HepG2 (cell line): Measurements from ENCODE around the gene SYT13.

ENCODE experiments used
- KDM1A ChIP-seq: IDR thresholded peaks from 2 replicates; pipeline ENCODE4 v1.6.1; 2016; ENCODE audit warnings: missing compliant biosample characterization
- POLR2A ChIP-seq, 2 experiments: IDR thresholded peaks; 2 replicates each; pipeline ENCODE4 v1.6.1; 2011; ENCODE audit warnings: low read depth in 2 of 2, low read length in 2 of 2, mild to moderate bottlenecking in 1 of 2, moderate library complexity in 1 of 2; ENCODE audit not compliant: insufficient read depth in 1 of 2
- ZNF121 ChIP-seq: sonication (generic); formaldehyde crosslinking; IDR thresholded peaks from 2 replicates; pipeline ENCODE4 v1.5.0; 2020; ENCODE audit warnings: mild to moderate bottlenecking, missing genetic modification reagents
- TF ChIP-seq, protein P1 (sequence below): sonication (generic); formaldehyde crosslinking; conservative IDR thresholded peaks from 2 replicates; pipeline ENCODE4 v1.4.0; 2020; ENCODE audit warnings: missing genetic modification reagents

- TF ChIP-seq, protein P1, sequence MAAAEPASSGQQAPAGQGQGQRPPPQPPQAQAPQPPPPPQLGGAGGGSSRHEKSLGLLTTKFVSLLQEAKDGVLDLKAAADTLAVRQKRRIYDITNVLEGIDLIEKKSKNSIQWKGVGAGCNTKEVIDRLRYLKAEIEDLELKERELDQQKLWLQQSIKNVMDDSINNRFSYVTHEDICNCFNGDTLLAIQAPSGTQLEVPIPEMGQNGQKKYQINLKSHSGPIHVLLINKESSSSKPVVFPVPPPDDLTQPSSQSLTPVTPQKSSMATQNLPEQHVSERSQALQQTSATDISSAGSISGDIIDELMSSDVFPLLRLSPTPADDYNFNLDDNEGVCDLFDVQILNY (CRISPR knock-in tag): no peak
- TF ChIP-seq ZNF121 (no peak), KDM1A (CRISPR knock-in tag) (no peak), POLR2A (IDR thresholded peaks at IDR 0.05; ENCODE audit: insufficient read depth in 1 of 2, low read depth in 2 of 2, low read length in 2 of 2) (no peak)
Measured at GRCh38 chr11:45239733-45240132, 46.4 kb downstream of the SYT13 start.
